ENCODE measurements around the gene DCC.

Gene DCC

DNA sequence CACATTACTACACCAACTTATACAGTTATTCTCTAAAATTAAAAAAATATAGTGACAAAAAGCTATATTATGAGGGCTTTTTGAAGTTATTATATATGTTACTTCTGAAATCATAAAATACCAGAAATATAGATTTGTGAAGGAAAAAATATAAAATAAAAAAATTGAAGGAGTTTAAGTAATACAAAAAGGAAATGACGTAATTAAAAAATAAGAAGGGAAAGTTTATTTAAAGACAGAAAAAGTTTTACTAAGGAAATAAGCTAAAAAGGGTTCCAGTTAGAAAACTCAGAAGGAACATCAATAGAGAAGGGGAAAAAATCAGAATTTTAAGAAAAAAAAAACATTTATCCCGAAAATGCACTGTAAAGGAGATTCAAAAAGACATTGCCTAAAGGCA lies 1187.4 kb downstream of the DCC start:
- FAIRE-seq (no peak), DNase-seq (ENCODE audit: insufficient read length, low spot score) (no peak)
- TF ChIP-seq, protein P1, sequence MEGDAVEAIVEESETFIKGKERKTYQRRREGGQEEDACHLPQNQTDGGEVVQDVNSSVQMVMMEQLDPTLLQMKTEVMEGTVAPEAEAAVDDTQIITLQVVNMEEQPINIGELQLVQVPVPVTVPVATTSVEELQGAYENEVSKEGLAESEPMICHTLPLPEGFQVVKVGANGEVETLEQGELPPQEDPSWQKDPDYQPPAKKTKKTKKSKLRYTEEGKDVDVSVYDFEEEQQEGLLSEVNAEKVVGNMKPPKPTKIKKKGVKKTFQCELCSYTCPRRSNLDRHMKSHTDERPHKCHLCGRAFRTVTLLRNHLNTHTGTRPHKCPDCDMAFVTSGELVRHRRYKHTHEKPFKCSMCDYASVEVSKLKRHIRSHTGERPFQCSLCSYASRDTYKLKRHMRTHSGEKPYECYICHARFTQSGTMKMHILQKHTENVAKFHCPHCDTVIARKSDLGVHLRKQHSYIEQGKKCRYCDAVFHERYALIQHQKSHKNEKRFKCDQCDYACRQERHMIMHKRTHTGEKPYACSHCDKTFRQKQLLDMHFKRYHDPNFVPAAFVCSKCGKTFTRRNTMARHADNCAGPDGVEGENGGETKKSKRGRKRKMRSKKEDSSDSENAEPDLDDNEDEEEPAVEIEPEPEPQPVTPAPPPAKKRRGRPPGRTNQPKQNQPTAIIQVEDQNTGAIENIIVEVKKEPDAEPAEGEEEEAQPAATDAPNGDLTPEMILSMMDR (IDR thresholded peaks at IDR 0.05; ENCODE audit: insufficient read depth, missing control alignments) = no peak

DNA sequence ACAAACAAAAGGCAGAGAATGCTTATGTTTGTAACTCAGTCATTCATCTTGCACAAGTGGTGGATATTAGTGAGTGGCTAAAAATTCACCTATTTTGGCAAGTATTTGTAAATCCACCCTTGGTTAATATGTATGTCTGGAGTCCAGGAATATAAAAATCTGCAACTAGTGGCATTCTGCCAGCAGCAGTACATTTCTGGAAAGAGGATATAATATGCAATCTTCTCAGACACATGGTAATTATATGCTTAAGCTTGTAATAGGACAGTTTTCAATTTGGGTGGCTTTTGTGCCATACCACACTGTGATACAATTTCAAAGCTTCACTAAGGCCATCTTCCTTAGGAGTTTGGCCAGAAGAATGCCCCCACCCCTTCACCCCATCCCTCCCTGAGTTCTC lies 1191.2 kb downstream of the DCC start:
- FAIRE-seq = no peak
- DNase-seq (ENCODE audit: insufficient read length, low spot score) = no peak
- TF ChIP-seq, protein P1 (IDR thresholded peaks at IDR 0.05; ENCODE audit: insufficient read depth, missing control alignments) = no peak

DNA sequence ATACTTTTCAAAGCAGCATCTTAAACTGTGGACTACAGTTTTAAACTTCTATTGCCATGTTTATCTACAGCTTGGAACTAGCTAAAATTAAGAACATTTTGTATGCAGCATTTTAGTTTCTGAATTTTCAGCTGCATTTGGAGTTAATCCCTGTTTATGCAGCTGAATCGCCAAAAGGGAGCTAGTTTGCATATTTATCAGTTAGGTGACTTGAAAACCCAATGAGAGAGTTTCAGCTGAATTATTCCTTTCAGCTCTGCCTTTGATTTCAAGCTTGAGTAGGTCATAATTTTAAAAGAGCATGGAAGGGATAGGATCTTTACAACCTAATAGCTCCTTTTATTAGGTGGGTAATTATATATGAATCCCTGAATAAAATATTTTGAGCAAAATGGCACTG lies 1191.9 kb downstream of the DCC start:
- FAIRE-seq (no peak), DNase-seq (ENCODE audit: insufficient read length, low spot score) (no peak)
- TF ChIP-seq, protein P1 (IDR thresholded peaks at IDR 0.05; ENCODE audit: insufficient read depth, missing control alignments) = no peak

DNA sequence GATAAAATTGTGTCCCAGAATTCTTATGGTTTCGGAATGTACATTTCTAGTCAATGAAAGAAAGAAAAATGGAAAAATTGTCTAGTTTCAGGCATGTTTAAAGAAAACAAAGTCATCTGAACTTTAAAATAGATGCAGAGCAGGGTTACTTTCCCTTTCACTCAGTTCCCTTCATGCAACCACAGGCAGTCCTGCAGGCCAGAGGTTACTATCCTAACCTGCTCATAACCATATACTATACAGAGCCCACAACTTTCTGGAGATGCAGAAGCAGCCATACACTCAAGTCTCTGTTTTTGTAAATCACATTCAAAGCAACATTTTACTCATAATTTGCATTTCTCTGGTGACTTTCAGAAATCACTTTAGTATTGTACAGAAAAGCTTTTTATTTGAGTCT lies 1194.2 kb downstream of the DCC start:
- TF ChIP-seq, protein P1 (IDR thresholded peaks at IDR 0.05; ENCODE audit: insufficient read depth, missing control alignments) = no peak
- DNase-seq (ENCODE audit: insufficient read length, low spot score) (no peak), FAIRE-seq (no peak)

DNA sequence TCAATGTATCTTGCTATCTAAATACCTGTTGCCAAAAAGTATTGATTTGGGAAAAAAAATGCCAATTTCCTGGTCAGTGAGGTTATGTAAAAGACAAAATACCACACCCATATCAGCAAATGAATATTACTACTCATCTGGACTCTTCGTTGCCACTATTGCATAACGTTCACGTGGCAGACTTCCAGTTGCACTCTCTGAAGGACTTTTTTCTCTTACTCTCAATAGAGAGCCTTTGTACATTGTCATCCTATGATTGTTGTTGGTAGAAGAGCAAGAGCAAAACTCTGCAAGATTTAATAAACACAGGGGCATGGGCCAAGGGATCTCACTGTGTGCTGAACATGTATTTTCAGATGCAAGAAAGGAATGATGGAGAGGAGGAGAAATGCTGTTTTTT lies 1194.7 kb downstream of the DCC start:
- TF ChIP-seq, protein P1 (IDR thresholded peaks at IDR 0.05; ENCODE audit: insufficient read depth, missing control alignments) = no peak
- DNase-seq (ENCODE audit: insufficient read length, low spot score) = no peak
- FAIRE-seq = no peak

DNA sequence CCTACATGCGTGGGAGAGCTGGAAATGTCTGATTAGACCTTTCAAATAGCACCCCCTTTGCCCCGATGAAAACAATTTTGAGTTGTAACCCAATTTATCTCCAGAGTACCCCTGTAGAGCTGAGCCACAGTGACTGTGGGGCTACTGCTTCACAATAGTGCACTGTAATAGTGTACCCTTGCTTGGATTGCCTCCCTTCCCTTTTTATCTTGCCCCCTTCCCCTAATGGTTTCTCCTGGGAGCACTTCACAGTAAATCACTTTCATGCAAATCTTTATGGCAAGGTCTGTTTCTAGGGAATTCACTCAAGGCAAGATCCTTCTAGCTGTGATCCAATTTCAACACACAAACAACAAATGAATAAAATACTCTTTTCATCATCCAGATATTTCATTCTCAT lies 1196.9 kb downstream of the DCC start:
- TF ChIP-seq, protein P1 (IDR thresholded peaks at IDR 0.05; ENCODE audit: insufficient read depth, missing control alignments) = no peak
- DNase-seq (ENCODE audit: insufficient read length, low spot score) (no peak), FAIRE-seq (no peak)

DNA sequence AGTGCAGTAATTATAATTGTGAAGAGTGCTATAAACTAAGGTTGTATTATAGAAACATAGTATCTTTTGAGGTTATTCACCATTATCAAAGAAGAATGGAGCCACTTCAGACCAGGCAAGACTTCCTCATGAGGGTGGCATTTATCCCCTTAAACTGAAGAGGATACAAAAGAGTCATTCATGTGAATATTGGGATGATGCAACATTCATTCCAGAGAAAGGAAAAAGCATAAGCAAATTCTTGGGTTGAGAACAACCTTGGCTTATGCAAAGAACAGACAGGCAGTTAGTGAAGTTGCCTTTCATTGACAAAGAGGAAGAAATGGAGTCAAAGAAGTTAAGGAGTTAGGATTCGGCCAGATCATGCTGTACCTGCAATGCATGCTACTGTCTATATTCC lies 1201.9 kb downstream of the DCC start:
- FAIRE-seq (no peak), DNase-seq (ENCODE audit: insufficient read length, low spot score) (no peak)
- TF ChIP-seq, protein P1 (IDR thresholded peaks at IDR 0.05; ENCODE audit: insufficient read depth, missing control alignments) = no peak
